ENCODE data around the gene ELAVL2.

ELAVL2 gene

DNA sequence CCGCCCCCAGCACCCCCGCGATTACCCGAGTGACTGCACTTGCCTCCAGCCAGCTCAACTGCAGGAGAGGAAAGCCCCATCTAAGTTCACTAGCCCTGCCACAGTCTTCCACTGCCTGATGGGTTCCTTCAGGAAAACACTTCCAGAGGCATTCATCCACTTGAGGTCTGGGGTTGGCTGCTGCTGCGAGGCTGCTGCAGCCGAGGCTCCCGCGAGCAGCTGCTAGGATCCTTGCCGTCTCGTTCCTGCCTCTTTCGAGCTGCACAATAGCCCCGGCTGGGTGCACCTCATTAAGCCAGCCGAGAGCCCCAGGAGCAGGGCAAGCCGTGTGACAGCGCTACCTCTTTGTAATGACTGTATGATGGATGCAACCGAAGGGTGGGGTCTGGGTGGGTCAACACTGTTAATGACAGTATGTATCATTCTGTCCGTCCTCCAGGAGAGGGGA lies 24.2 kb upstream of the ELAVL2 start:
- H4K12ac ChIP-seq (ENCODE audit: low read depth, low read length) = no peak overlapping the region
- H3K4me2 ChIP-seq (ENCODE audit: low read length) = peak overlapping the region; percentile 96
- H3K18ac ChIP-seq (ENCODE audit: low read length) = no peak overlapping the region
- no peaks in the 10 kb centered on the region for H3K9me3 ChIP-seq (ENCODE audit: insufficient read depth, low read depth, low read length)
- H3K4me1 ChIP-seq (ENCODE audit: control insufficient read depth in 1 of 2, insufficient read depth in 2 of 2, low read length in 2 of 2) = peaks cover 3 to 6% of the 10 kb centered on the region in 2 experiments
- H3K36me3 ChIP-seq (ENCODE audit: control insufficient read depth in 1 of 2, insufficient read depth in 2 of 2, low read length in 2 of 2) = no peaks in the 10 kb centered on the region
- no peak overlapping the region for H2BK12ac ChIP-seq (ENCODE audit: low read length)
- no peak for DNase-seq
- peak overlapping the region; percentile 69 for H3K4me3 ChIP-seq (ENCODE audit: low read depth, low read length)
- no peak overlapping the region for H2BK5ac ChIP-seq (ENCODE audit: low read depth, low read length, poor library complexity)
- H4K91ac ChIP-seq (ENCODE audit: low read depth, low read length) = no peak overlapping the region
- no peaks in the 10 kb centered on the region for H3K27me3 ChIP-seq (ENCODE audit: insufficient read depth, low read length)
- H4K8ac ChIP-seq (ENCODE audit: low read depth, low read length) = no peak overlapping the region
- no peak overlapping the region for H3K4ac ChIP-seq (ENCODE audit: low read depth, low read length)
- no peak overlapping the region for H2AK5ac ChIP-seq (ENCODE audit: low read length)
- H3K23ac ChIP-seq (ENCODE audit: low read length) = no peak overlapping the region
- peaks cover 4% of the 10 kb centered on the region for H3K79me1 ChIP-seq (ENCODE audit: low read length)
- no peak overlapping the region for H2BK120ac ChIP-seq (ENCODE audit: insufficient read depth, low read length, poor library complexity)
- no CpG with 5 or more reads among the region's 17 CpGs for WGBS (ENCODE audit: extremely low coverage, insufficient coverage, insufficient read length)
- peak overlapping the region; percentile 11 for H3K27ac ChIP-seq (ENCODE audit: low read depth, low read length)
- H3K9ac ChIP-seq (ENCODE audit: low read length) = peak overlapping the region; percentile 37
- no peak overlapping the region for H3K14ac ChIP-seq (ENCODE audit: low read length)
- peak overlapping the region; percentile 60 for H2AFZ ChIP-seq (ENCODE audit: insufficient read depth, low read length, poor library complexity)
- no peaks in the 10 kb centered on the region for H3K79me2 ChIP-seq (ENCODE audit: control insufficient read depth, insufficient read depth, low read length, poor library complexity)

DNA sequence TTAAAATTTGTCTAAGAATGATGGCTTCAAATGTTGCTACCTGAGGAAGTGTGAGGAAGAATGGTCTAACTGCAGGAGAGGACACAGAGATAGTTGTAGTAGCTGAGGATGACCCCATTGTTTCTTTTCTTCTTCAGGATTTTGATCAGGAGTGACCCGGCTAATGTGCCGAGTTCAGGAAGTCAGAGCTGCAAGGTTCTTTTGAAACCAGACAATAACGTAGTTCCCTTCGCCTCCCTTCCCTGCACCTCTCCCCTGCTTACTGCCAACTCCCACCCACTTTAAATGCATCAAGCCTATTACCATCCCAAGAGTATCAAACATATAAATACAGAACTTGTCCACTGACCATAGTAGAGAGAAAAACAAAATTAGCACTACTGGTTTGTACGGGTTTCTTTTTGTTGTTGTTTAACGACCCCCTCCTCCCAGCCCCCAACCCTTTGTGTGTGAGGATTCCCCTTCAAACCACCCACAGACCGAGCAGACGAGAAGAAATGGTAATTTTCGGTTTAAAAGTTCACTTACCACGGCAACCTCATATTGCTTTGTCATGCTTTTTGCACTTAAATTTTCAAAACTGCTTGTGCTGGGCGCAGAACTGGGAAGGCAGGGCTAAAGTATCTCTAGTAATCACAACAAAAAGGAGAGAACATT lies 23.5 kb upstream of the ELAVL2 start:
- H3K9ac ChIP-seq (ENCODE audit: low read length) = peak overlapping the region; percentile 69

GRCh38 chr9:23842565-23843129 lies 16.6 kb upstream of the ELAVL2 start:
- no peak overlapping the region for H3K14ac ChIP-seq (ENCODE audit: low read length)
- H3K4ac ChIP-seq (ENCODE audit: low read depth, low read length) = no peak overlapping the region
- no peaks in the 10 kb centered on the region for H3K9me3 ChIP-seq (ENCODE audit: insufficient read depth, low read depth, low read length)
- H2AFZ ChIP-seq (ENCODE audit: insufficient read depth, low read length, poor library complexity) = no peak overlapping the region
- no peak overlapping the region for H3K27ac ChIP-seq (ENCODE audit: low read depth, low read length)
- no peak overlapping the region for H2BK12ac ChIP-seq (ENCODE audit: low read length)
- H3K4me1 ChIP-seq (ENCODE audit: control insufficient read depth in 1 of 2, insufficient read depth in 2 of 2, low read length in 2 of 2) = peaks cover 0 to 4% of the 10 kb centered on the region in 2 experiments
- no peak overlapping the region for H4K8ac ChIP-seq (ENCODE audit: low read depth, low read length)
- H3K36me3 ChIP-seq (ENCODE audit: control insufficient read depth in 1 of 2, insufficient read depth in 2 of 2, low read length in 2 of 2) = no peaks in the 10 kb centered on the region
- H4K12ac ChIP-seq (ENCODE audit: low read depth, low read length) = no peak overlapping the region
- no peak overlapping the region for H4K91ac ChIP-seq (ENCODE audit: low read depth, low read length)
- H3K9ac ChIP-seq (ENCODE audit: low read length) = no peak overlapping the region
- no peak overlapping the region for H3K18ac ChIP-seq (ENCODE audit: low read length)
- no peak overlapping the region for H3K4me2 ChIP-seq (ENCODE audit: low read length)
- no peak overlapping the region for H2AK5ac ChIP-seq (ENCODE audit: low read length)
- no peaks in the 10 kb centered on the region for H3K79me2 ChIP-seq (ENCODE audit: control insufficient read depth, insufficient read depth, low read length, poor library complexity)
- no peak overlapping the region for H2BK120ac ChIP-seq (ENCODE audit: insufficient read depth, low read length, poor library complexity)
- H3K27me3 ChIP-seq (ENCODE audit: insufficient read depth, low read length) = no peaks in the 10 kb centered on the region
- no peak for DNase-seq
- no peaks in the 10 kb centered on the region for H3K79me1 ChIP-seq (ENCODE audit: low read length)
- no peak overlapping the region for H2BK5ac ChIP-seq (ENCODE audit: low read depth, low read length, poor library complexity)
- no peak overlapping the region for H3K23ac ChIP-seq (ENCODE audit: low read length)
- no peak overlapping the region for H3K4me3 ChIP-seq (ENCODE audit: low read depth, low read length)
- WGBS (ENCODE audit: extremely low coverage, insufficient coverage, insufficient read length) = no CpG with 5 or more reads among the region's 1 CpG

More for the DNA sequence above, 23.5 kb upstream of the ELAVL2 start:
- no peak overlapping the region for H3K27ac ChIP-seq (ENCODE audit: low read depth, low read length)
- no peaks in the 10 kb centered on the region for H3K79me2 ChIP-seq (ENCODE audit: control insufficient read depth, insufficient read depth, low read length, poor library complexity)
- peaks cover 3 to 6% of the 10 kb centered on the region in 2 experiments for H3K4me1 ChIP-seq (ENCODE audit: control insufficient read depth in 1 of 2, insufficient read depth in 2 of 2, low read length in 2 of 2)
- peaks cover 4% of the 10 kb centered on the region for H3K79me1 ChIP-seq (ENCODE audit: low read length)
- WGBS (ENCODE audit: extremely low coverage, insufficient coverage, insufficient read length) = no CpG with 5 or more reads among the region's 11 CpGs
- peak overlapping the region; percentile 6 for H2AFZ ChIP-seq (ENCODE audit: insufficient read depth, low read length, poor library complexity)
- peak overlapping the region; percentile 96 for H3K4me2 ChIP-seq (ENCODE audit: low read length)
- no peak overlapping the region for H3K14ac ChIP-seq (ENCODE audit: low read length)
- no peak overlapping the region for H4K91ac ChIP-seq (ENCODE audit: low read depth, low read length)
- no peak overlapping the region for H2BK5ac ChIP-seq (ENCODE audit: low read depth, low read length, poor library complexity)
- H3K9me3 ChIP-seq (ENCODE audit: insufficient read depth, low read depth, low read length) = no peaks in the 10 kb centered on the region
- no peak overlapping the region for H4K8ac ChIP-seq (ENCODE audit: low read depth, low read length)
- no peaks in the 10 kb centered on the region for H3K36me3 ChIP-seq (ENCODE audit: control insufficient read depth in 1 of 2, insufficient read depth in 2 of 2, low read length in 2 of 2)
- no peak overlapping the region for H3K18ac ChIP-seq (ENCODE audit: low read length)
- DNase-seq = no peak
- H3K4me3 ChIP-seq (ENCODE audit: low read depth, low read length) = no peak overlapping the region
- no peak overlapping the region for H3K4ac ChIP-seq (ENCODE audit: low read depth, low read length)
- no peaks in the 10 kb centered on the region for H3K27me3 ChIP-seq (ENCODE audit: insufficient read depth, low read length)
- H4K12ac ChIP-seq (ENCODE audit: low read depth, low read length) = no peak overlapping the region
- H2AK5ac ChIP-seq (ENCODE audit: low read length) = no peak overlapping the region
- H2BK120ac ChIP-seq (ENCODE audit: insufficient read depth, low read length, poor library complexity) = peak overlapping the region; percentile 41
- H3K23ac ChIP-seq (ENCODE audit: low read length) = no peak overlapping the region
- no peak overlapping the region for H2BK12ac ChIP-seq (ENCODE audit: low read length)

DNA sequence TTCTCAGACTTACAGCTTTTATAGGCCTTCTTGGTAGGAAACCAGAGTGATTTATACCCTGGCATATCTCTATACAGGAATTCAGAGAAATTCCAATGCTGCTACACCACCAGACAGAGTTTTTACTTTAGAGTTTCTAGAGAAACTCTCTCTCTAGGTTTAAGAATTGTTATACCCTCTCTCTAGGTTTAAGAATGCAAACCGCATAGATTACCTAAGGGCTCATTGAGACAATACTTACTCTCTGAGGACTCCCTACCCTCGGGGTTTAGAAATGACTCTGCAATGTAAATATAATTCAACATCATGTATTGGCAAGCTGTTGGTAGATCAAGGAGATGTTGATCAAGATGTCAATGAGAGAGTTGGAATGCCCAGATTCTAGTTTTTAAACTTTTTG lies 15.3 kb upstream of the ELAVL2 start:
- H4K91ac ChIP-seq (ENCODE audit: low read depth, low read length) = no peak overlapping the region
- H2BK12ac ChIP-seq (ENCODE audit: low read length) = no peak overlapping the region
- H4K12ac ChIP-seq (ENCODE audit: low read depth, low read length) = no peak overlapping the region
- H2BK5ac ChIP-seq (ENCODE audit: low read depth, low read length, poor library complexity) = no peak overlapping the region
- no peak overlapping the region for H3K27ac ChIP-seq (ENCODE audit: low read depth, low read length)
- no peak overlapping the region for H2BK120ac ChIP-seq (ENCODE audit: insufficient read depth, low read length, poor library complexity)
- no CpG with 5 or more reads among the region's 2 CpGs for WGBS (ENCODE audit: extremely low coverage, insufficient coverage, insufficient read length)
- no peak overlapping the region for H3K18ac ChIP-seq (ENCODE audit: low read length)
- no peak overlapping the region for H3K9ac ChIP-seq (ENCODE audit: low read length)
- H3K4me3 ChIP-seq (ENCODE audit: low read depth, low read length) = no peak overlapping the region
- no peaks in the 10 kb centered on the region for H3K79me2 ChIP-seq (ENCODE audit: control insufficient read depth, insufficient read depth, low read length, poor library complexity)
- H3K79me1 ChIP-seq (ENCODE audit: low read length) = no peaks in the 10 kb centered on the region
- H2AFZ ChIP-seq (ENCODE audit: insufficient read depth, low read length, poor library complexity) = no peak overlapping the region
- no peak overlapping the region for H3K4ac ChIP-seq (ENCODE audit: low read depth, low read length)
- H3K9me3 ChIP-seq (ENCODE audit: insufficient read depth, low read depth, low read length) = no peaks in the 10 kb centered on the region
- H3K14ac ChIP-seq (ENCODE audit: low read length) = no peak overlapping the region
- H3K36me3 ChIP-seq (ENCODE audit: control insufficient read depth in 1 of 2, insufficient read depth in 2 of 2, low read length in 2 of 2) = no peaks in the 10 kb centered on the region
- H3K4me1 ChIP-seq (ENCODE audit: control insufficient read depth in 1 of 2, insufficient read depth in 2 of 2, low read length in 2 of 2) = peaks cover 0 to 4% of the 10 kb centered on the region in 2 experiments
- H3K4me2 ChIP-seq (ENCODE audit: low read length) = no peak overlapping the region
- no peak overlapping the region for H4K8ac ChIP-seq (ENCODE audit: low read depth, low read length)
- no peak overlapping the region for H3K23ac ChIP-seq (ENCODE audit: low read length)
- H2AK5ac ChIP-seq (ENCODE audit: low read length) = no peak overlapping the region
- H3K27me3 ChIP-seq (ENCODE audit: insufficient read depth, low read length) = no peaks in the 10 kb centered on the region
- no peak for DNase-seq
